Left lung (tissue), 10 donors: ENCODE data around the gene ZNF493. TPM values are rescaled to one million over a fixed set of nuclear protein-coding genes. Genes with fewer than 3 reads are reported as not detected.

Source experiments
- ATAC-seq: fragments of 200-7000 bp; cut with Tn5 transposase; one replicate; pipeline ENCODE4 v1.9.1; 2020; ENCODE audit warnings: moderate library complexity
- DNase-seq, 4 donors: peaks; one replicate each; pipeline ENCODE4 v3.0.0-alpha.2; 2013 to 2020
- H3K27ac ChIP-seq, 2 donors: fragments of 200-600 bp; sonication (generic) in 1 of 2; one replicate each; pipeline versions ENCODE4 v1.5.0 to v1.8.0; 2020 to 2021
- H3K27me3 ChIP-seq, 2 donors: fragments of 200-600 bp; sonication (generic) in 1 of 2; one replicate each; pipeline versions ENCODE4 v1.5.0 to v1.8.0; 2020 to 2021
- H3K36me3 ChIP-seq, 2 donors: fragments of 200-600 bp; sonication (generic) in 1 of 2; one replicate each; pipeline versions ENCODE4 v1.5.0 to v1.8.0; 2020 to 2021
- H3K4me1 ChIP-seq, 2 donors: fragments of 200-600 bp; one replicate each; pipeline ENCODE4 v1.8.0; 2021
- H3K4me3 ChIP-seq, 2 donors: fragments of 200-600 bp; sonication (generic) in 1 of 2; one replicate each; pipeline versions ENCODE4 v1.5.0 to v1.8.0; 2020 to 2021; ENCODE audit warnings: mild to moderate bottlenecking in 1 of 2
- H3K9me3 ChIP-seq, 2 donors: fragments of 200-600 bp; sonication (generic) in 1 of 2; one replicate each; pipeline versions ENCODE4 v1.5.0 to v1.8.0; 2020 to 2021
- CTCF ChIP-seq, 2 donors: fragments of 200-600 bp; sonication (generic) in 1 of 2; IDR thresholded peaks; one replicate each; pipeline versions ENCODE4 v1.5.0 to v1.8.0; 2021; ENCODE audit warnings: antibody characterized with exemption in 2 of 2
- intact Hi-C, 2 donors: fragments of 100-400 bp; cut with DNase I; formaldehyde crosslinking; loops; one replicate each; pipeline versions ENCODE4 v1.11.2 to v1.14.2; 2022
- polyA plus RNA-seq, 6 donors: library from polyadenylated mRNA; unstranded; fragments of 120-200 nt; gene quantifications; one replicate each; pipeline ENCODE4 v1.2.1, GENCODE V29; 2013; ENCODE audit not compliant: insufficient read length in 6 of 6
- total RNA-seq, 2 donors: library from RNA; stranded (reverse); fragmentation: NEBNext Ultra II Directional; extraction: Animal tissue kit (Norgen Biotek cat#: 25700); gene quantifications; one replicate each; pipeline ENCODE4 v1.2.1, GENCODE V29; 2021
- donor health status: DM: no; HTN: yes; CAD: no.
- donor health status: DM: no; HTN: no; CAD: no.

Gene ZNF493
- total and polyA plus RNA-seq, 8 donors, result 18.7 to 90.2 (median 32.3) TPM

- Histone ChIP-seq H3K4me1 (peaks cover 5 to 14% of the 10 kb centered on the region in 2 donors), H3K4me3 (no peak overlapping the region), H3K9me3 (no peaks in the 10 kb centered on the region), H3K36me3 (no peaks in the 10 kb centered on the region), H3K27me3 (peaks cover 0 to 10% of the 10 kb centered on the region in 2 donors), H3K27ac (no peak overlapping the region)
- intact Hi-C loops, result no loop called here
- peak in 1 of 2 donors; percentile 12 for TF ChIP-seq CTCF (IDR thresholded peaks at IDR 0.05)
- peak in 1 of 4 donors; percentile 35 for DNase-seq
- ATAC-seq, result peak; percentile 58
Measured at GRCh38 chr19:21472507-21472906, 75.6 kb downstream of the ZNF493 start.

- peaks cover 0 to 10% of the 10 kb centered on the region in 2 donors for H3K27me3 ChIP-seq
- no peaks in the 10 kb centered on the region for H3K36me3 ChIP-seq
- no peak for TF ChIP-seq CTCF (IDR thresholded peaks at IDR 0.05)
- H3K27ac ChIP-seq, result no peak overlapping the region
- H3K4me3 ChIP-seq, result peak overlapping the region; percentile 40 to 52
- H3K4me1 ChIP-seq, result peaks cover 5 to 14% of the 10 kb centered on the region in 2 donors
- intact Hi-C loops, result no loop called here
- DNase-seq (peak; percentile 81 to 93 (median 88)), ATAC-seq (peak; percentile 97)
- no peaks in the 10 kb centered on the region for H3K9me3 ChIP-seq
Measured at GRCh38 chr19:21474671-21475181, 77.8 kb downstream of the ZNF493 start.

Other genes with a start within 250 kb of the ZNF493 start
- gene ZNF708, start 67.7 kb upstream of the ZNF493 start, total RNA-seq, result 10 to 100 TPM; 10.6 to 11.6 TPM
- gene ZNF708, start 67.7 kb upstream of the ZNF493 start, polyA plus RNA-seq, result 10 to 100 TPM; 20.9 to 23.5 (median 23.1) TPM
- gene ZNF738, start 38.1 kb upstream of the ZNF493 start, total RNA-seq, result 1 to 10 TPM; 7.2 to 8.3 TPM
- 10 to 100 TPM; 33.2 to 46.2 (median 38.2) TPM for gene ZNF738, start 38.1 kb upstream of the ZNF493 start, polyA plus RNA-seq
- gene ZNF429, start 108.5 kb downstream of the ZNF493 start, total RNA-seq, result 10 to 100 TPM; 12.5 to 19.6 TPM
- 10 to 100 TPM; 25.3 to 31.7 (median 27.3) TPM for gene ZNF429, start 108.5 kb downstream of the ZNF493 start, polyA plus RNA-seq